ENCODE data around the gene FAM47C. TPM values are rescaled to one million over a fixed set of nuclear protein-coding genes. Genes with fewer than 3 reads are reported as not detected.

Gene FAM47C
- total RNA-seq, result not detected

DNA sequence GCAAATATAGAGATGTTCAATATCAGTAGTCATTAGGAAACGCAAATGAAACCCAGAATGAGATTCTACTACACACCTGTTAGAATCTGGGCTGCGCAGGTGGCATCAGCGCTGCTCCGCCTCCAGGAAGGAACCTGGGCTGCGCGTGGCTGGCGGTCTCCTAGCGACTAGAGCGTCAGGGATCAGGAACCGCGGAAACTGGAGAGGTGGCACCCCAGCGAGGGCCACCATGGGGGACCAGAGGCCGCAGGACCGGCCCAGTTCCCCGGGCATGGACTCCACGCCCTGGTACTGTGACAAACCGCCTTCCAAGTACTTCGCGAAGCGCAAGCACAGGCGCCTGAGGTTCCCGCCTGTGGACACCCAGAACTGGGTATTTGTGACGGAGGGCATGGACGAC, at the start of gene FAM47C:
FAM47C (plus strand) TSS at position 185 of the 400 bp plus-strand sequence; CDS start at position 230, 45 bp downstream.

